GM19455 (cell line): ENCODE measurements around the gene DTNBP1.

Source experiments
- ATAC-seq: cut with Tn5 transposase; IDR thresholded peaks from one replicate; pipeline ENCODE4 v1.9.1; 2021; ENCODE audit not compliant: unreplicated experiment

DTNBP1 gene

DNA sequence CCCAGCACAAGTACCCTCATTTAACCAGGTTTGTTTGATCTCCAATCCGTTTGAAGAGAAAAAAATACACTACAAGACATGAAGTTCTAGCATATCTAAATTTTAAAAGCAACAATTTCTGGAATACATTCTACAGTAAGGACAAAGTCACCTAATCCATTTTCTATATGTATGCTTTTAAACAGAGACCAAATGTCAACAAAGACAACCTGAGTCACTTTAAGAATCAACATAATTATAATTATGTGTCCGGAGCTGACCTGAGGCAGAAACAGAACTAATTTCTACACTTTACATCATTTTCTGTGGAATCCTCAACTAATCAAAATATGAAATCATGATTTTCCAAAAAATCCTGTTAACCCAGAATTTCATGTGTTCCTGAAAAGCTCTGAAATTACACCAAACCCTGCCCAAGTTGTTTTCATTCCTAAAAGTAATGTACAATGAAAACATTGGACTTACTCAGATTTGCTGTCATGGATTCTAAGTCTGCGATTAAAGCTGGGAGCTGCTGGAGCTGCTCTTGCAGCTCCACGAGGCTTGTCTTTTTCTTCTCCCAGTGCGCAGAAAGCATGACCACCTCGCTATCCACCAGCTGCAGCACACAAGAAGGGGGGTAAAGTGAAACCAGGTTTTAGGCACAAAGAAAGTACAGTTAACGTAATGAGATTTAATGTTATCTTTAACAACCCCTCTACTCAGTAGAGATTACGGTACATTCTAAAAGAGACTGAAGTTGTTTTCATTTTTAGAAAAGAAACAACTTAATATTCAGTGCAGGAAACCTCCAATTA lies 35.8 kb downstream of the DTNBP1 start:
- no peak for ATAC-seq

- ATAC-seq, result no peak
Measured at GRCh38 chr6:15626160-15626559, 36.7 kb downstream of the DTNBP1 start.

- ATAC-seq, result no peak
Measured at GRCh38 chr6:15623276-15624116, 39.3 kb downstream of the DTNBP1 start.

GRCh38 chr6:15622045-15622740 lies 40.6 kb downstream of the DTNBP1 start:
- no peak for ATAC-seq

- peak; percentile 82 for ATAC-seq
Measured at GRCh38 chr6:15621203-15622044, 41.4 kb downstream of the DTNBP1 start.

DNA sequence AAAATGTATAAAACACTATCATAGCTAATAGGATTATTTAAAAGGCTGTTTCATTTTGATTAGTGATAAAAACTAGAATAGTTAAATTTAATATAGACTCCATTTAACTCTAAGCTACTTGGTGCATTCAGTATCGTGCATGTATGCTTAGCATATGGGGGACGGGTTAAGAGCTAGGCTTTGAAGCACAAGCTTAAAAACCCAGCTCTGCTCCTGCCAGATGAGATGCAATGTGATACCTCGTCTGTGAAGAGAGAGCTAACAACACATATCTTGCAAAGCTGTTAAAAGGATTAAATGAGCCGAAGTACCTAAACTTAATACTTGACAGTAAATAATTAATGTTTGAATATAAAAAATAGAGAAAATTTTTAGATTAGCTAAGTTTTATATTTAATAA lies 42.2 kb downstream of the DTNBP1 start:
- ATAC-seq, result no peak

DNA sequence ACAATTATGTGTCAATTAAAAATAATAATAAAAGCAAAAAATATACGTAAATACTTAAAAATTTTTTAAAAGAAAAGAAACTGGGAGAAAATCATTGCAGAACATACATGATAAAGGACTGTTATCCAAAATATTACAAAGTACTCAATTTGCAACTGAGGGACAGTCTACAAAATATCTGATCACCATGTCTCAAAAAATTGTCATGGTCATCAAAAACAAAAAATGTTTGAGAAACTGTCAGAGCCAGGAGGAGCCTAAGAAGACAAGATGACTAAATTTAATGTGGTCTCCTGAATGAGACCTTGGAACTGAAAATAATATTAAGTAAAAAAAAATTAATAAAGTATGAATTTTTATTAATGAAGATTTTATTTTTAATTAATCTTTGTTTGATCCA lies 43.5 kb downstream of the DTNBP1 start:
- no peak for ATAC-seq

DNA sequence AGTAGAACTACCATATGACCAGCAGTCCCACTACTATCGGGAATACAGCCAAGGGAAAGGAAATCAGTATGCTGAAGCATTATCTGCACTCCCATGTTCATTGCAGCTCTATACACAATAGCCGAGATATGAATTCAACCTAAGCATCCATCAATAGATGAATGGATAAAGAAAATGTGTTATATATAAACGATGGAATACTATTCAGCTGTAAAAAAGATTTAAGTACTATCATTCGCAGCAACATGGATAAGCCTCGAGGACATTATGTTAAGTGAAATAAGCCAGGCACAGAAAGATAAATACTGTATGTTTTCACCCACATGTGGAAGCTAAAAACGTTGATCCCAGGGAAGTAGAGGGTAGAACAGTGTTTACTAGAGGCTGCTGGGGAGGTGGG lies 44.1 kb downstream of the DTNBP1 start:
- no peak for ATAC-seq

- no peak for ATAC-seq
Measured at GRCh38 chr6:15616261-15616660, 46.6 kb downstream of the DTNBP1 start.

GRCh38 chr6:15615802-15616201 lies 47.0 kb downstream of the DTNBP1 start:
- no peak for ATAC-seq

DNA sequence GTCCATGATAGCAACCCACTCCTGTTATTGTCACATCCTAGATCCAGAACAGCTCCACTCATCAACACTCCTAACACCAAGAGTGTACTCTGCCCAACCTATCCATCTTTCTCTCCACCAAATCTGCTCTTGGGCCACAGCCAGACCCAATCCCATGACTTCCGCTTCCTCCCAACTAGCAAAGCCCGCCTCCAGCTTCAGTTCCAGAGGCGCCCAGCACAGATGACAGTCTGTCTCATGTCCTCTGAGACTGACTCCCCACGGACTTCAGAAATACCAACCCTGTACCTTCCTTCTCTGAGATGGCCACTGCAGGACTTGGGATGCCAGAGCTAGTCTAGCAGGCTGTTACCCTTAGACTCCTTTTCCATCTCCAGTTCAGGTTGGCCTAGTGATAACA lies 48.6 kb downstream of the DTNBP1 start:
- ATAC-seq, result no peak

- ATAC-seq, result no peak
Measured at GRCh38 chr6:15608396-15608795, 54.4 kb downstream of the DTNBP1 start.

DNA sequence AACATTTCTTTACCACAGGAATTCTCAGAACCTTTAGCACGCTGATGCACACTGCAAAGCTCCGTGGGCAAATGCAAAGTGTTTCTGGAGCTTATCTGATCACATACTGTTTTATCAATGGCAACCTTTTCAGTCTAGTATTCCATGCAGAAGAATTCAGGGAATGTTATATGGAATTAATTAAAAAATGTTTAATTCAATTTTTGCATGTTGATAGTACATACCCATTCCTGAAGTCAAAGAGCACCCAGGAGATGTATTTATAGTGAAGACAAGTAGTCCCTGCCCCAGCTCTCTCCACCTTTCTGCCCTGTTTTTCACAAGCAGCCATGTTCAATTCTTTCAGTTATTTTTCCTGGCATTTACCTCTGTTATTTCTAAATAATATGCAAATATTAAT lies 55.2 kb downstream of the DTNBP1 start:
- no peak for ATAC-seq

- ATAC-seq, result no peak
Measured at GRCh38 chr6:15606347-15606746, 56.5 kb downstream of the DTNBP1 start.

DNA sequence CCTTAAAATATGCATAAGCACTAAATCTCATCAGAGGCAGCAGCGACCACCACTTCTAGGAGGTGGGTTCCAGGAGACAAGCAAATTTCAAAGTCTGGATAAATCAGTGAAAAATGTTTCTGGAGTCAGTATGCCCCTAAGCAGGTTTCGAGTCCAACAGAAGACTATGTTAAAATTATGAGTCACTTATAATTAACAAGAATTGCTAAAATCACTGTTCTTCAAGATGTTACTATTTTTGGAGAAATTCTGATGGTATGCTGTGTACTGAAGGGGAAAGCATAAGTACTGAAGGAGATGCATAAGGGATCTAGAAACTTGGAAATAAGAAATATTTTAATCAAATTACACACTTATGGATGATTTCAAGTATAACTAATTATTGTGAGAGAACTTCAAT lies 58.0 kb downstream of the DTNBP1 start:
- ATAC-seq, result no peak

DNA sequence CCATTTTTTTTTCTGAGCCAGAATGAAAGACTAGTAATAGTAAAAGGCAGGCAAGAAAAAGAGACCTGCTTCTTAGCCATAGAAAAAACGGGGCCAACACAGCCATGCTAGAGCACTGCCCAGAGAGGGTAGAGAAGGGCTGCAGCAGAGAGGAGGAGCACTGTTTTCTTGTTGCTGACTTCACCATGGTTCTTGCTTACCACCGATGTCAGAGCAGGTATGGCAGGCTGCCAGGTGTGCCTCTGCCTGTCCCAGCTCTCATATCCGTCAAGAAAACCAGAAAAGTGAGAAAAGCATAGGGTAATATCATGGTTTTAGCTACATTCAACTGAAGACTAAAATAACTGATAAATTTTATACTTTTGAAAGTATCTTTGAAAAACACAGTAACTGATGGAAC lies 60.7 kb downstream of the DTNBP1 start:
- ATAC-seq, result no peak

- ATAC-seq, result no peak
Measured at GRCh38 chr6:15598273-15598798, 64.5 kb downstream of the DTNBP1 start.

DNA sequence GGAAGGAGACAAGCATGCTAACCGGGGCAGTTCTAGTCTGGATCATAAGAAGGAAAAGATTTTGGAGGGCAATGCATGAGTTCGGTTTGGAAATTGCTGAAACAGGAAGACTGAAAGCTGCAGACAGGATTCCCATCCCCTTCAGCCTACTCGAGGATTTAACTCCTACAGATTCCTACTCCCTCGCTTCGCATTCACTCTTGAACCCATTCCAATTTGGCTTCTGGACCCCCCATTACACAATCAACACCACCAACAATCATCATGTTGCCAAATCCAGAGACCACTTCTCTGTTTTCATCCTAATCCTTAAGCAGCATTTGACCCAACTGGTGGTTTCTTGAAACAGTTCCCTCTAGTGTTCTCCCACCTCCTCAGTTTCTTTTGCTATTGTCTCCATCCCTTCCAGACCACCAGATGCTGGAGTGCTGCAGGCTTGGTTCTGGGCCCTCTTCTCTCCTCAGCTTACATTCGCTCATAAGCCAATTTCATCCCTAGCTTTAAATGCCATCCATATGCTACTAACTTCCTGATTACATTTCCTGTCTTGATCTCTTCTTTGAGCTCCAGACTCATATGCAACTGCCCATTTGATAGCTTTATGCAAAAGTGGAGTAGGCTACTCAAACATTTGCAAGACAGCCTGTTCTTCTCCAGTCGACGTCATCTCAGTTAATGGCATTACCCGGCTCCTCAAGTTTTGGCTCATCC lies 66.5 kb downstream of the DTNBP1 start:
- no peak for ATAC-seq

DNA sequence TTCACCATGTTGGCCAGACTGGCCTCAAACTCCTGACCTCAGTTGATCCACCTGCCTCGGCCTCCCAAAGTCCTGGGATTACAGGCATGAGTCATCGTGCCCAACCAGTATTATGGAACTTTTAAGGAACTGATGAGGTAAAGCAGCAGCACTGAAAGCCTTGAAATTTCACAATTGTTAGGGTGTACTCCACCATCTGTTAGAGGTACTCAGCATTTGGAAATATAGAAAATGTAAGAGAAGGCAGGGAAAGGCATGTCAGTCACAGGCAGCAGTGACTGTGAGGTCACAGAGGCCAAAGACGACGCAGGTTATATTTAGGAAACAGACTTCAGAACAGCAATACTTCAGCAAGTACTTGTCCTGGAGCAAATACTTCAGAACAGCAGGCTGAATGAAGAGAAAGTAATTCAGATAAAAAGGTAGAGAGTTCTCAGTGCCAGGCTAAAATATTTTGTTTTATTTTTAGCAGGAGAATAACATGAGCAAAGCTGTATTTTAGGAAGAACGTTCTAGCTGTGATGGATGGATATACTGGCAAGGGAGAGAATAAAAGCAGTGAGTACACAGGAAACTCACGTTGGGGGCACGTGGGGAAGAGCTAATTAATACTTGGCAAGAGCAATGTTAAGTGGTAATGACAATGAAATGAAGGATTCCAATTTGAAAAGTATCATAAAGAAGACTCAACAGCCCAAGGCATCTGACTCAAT lies 67.2 kb downstream of the DTNBP1 start:
- ATAC-seq, result no peak
